ENCODE measurements around the gene CFAP70. TPM values are rescaled to one million over a fixed set of nuclear protein-coding genes. Genes with fewer than 3 reads are reported as not detected.

The CFAP70 gene
- total RNA-seq, 1 experiment from 2014 or later: 1.5 TPM

- intact Hi-C loops (cut with micrococcal nuclease): no loop called here
- Mint-ChIP-seq H3K27ac (ENCODE audit: low read depth, unreplicated experiment) (no peak overlapping the region), H3K4me1 (ENCODE audit: insufficient read depth, unreplicated experiment) (no peaks in the 10 kb centered on the region), H3K36me3 (ENCODE audit: insufficient read depth, unreplicated experiment) (peaks cover 60% of the 10 kb centered on the region), H3K27me3 (ENCODE audit: insufficient read depth, unreplicated experiment) (no peaks in the 10 kb centered on the region), H3K9me3 (ENCODE audit: unreplicated experiment) (no peaks in the 10 kb centered on the region), H3K4me3 (ENCODE audit: unreplicated experiment) (no peak overlapping the region)
- CTCF ChIA-PET: no interaction called here
- POLR2A ChIA-PET: interaction anchor here (0.7 kb wide), 1 partner anchor 655 kb away, joined by 3 read pairs; no protein-coding TSS in a partner anchor
- no peak for DNase-seq (ENCODE audit: unreplicated experiment)
- BruUV-seq (replicated peaks): no TSS peak
- TF ChIP-seq, protein P1, sequence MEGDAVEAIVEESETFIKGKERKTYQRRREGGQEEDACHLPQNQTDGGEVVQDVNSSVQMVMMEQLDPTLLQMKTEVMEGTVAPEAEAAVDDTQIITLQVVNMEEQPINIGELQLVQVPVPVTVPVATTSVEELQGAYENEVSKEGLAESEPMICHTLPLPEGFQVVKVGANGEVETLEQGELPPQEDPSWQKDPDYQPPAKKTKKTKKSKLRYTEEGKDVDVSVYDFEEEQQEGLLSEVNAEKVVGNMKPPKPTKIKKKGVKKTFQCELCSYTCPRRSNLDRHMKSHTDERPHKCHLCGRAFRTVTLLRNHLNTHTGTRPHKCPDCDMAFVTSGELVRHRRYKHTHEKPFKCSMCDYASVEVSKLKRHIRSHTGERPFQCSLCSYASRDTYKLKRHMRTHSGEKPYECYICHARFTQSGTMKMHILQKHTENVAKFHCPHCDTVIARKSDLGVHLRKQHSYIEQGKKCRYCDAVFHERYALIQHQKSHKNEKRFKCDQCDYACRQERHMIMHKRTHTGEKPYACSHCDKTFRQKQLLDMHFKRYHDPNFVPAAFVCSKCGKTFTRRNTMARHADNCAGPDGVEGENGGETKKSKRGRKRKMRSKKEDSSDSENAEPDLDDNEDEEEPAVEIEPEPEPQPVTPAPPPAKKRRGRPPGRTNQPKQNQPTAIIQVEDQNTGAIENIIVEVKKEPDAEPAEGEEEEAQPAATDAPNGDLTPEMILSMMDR (IDR thresholded peaks at IDR 0.05; ENCODE audit: unreplicated experiment): no peak
These were observed 6.3 kb upstream of the CFAP70 start for GRCh38 chr10:73364964-73365363.

DNA sequence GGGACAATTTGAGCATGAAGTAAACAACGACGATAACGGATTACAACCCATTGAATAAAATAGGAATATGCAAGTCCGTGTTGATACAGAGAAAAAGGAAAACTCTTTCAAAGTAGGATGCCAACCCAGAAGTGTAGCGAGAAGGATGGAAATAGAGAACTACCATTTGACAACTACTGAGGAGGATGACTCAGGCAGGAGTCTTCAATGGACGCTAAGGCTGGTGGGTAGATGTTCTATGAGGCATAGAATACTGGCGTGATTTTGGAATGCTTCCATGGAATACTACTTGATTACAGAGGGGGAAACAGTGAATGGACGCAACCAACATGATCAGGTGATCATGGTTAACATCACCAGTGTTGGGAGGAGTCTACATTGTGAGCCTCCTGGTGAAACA, 828 bp upstream of the CFAP70 start:
- H3K9me3 Mint-ChIP-seq (ENCODE audit: unreplicated experiment): no peaks in the 10 kb centered on the region
- no peak overlapping the region for H3K4me3 Mint-ChIP-seq (ENCODE audit: unreplicated experiment)
- no peak overlapping the region for H3K27ac Mint-ChIP-seq (ENCODE audit: low read depth, unreplicated experiment)
- CTCF ChIA-PET: interaction anchor here (0.7 kb wide), 1 partner anchor 51 kb away, joined by 3 read pairs; no protein-coding TSS in a partner anchor
- no TSS peak for BruUV-seq (replicated peaks)
- POLR2A ChIA-PET: interaction anchor here (0.9 to 3.2 kb wide), 11 partner anchors 11 to 136 kb away, joined by 3 to 23 read pairs (median 4); partner anchors contain the start of genes ANXA7, DNAJC9, MRPS16 and PPP3CB
- H3K27me3 Mint-ChIP-seq (ENCODE audit: insufficient read depth, unreplicated experiment): no peaks in the 10 kb centered on the region
- H3K4me1 Mint-ChIP-seq (ENCODE audit: insufficient read depth, unreplicated experiment): peaks cover 11% of the 10 kb centered on the region
- intact Hi-C loops (cut with micrococcal nuclease): no loop called here
- H3K36me3 Mint-ChIP-seq (ENCODE audit: insufficient read depth, unreplicated experiment): peaks cover 7% of the 10 kb centered on the region
- TF ChIP-seq, protein P1 (IDR thresholded peaks at IDR 0.05; ENCODE audit: unreplicated experiment): no peak
- DNase-seq (ENCODE audit: unreplicated experiment): no peak

GRCh38 chr10:73357821-73358220, 843 bp downstream of the CFAP70 start:
- Mint-ChIP-seq H3K27ac (ENCODE audit: low read depth, unreplicated experiment) (peak overlapping the region; percentile 98), H3K9me3 (ENCODE audit: unreplicated experiment) (no peaks in the 10 kb centered on the region), H3K4me1 (ENCODE audit: insufficient read depth, unreplicated experiment) (peaks cover 11% of the 10 kb centered on the region), H3K4me3 (ENCODE audit: unreplicated experiment) (peak overlapping the region; percentile 96), H3K36me3 (ENCODE audit: insufficient read depth, unreplicated experiment) (peaks cover 5% of the 10 kb centered on the region), H3K27me3 (ENCODE audit: insufficient read depth, unreplicated experiment) (no peaks in the 10 kb centered on the region)
- intact Hi-C loops (cut with micrococcal nuclease): loop anchor here (1.0 kb wide), 1 partner anchor 94 kb away; no protein-coding TSS in a partner anchor
- CTCF ChIA-PET: interaction anchor here (0.6 to 1.1 kb wide), 2 partner anchors 13 to 879 kb away, joined by 3 read pairs; no protein-coding TSS in a partner anchor
- POLR2A ChIA-PET: interaction anchor here (0.6 to 3.2 kb wide), 14 partner anchors 9 to 262 kb away, joined by 3 to 23 read pairs (median 8); partner anchors contain the start of genes ANXA7, DNAJC9 and MRPS16
- BruUV-seq (replicated peaks): no TSS peak
- no peak for DNase-seq (ENCODE audit: unreplicated experiment)
- TF ChIP-seq, protein P1 (IDR thresholded peaks at IDR 0.05; ENCODE audit: unreplicated experiment): no peak

- BruUV-seq (replicated peaks): no TSS peak
- no peaks in the 10 kb centered on the region for H3K9me3 Mint-ChIP-seq (ENCODE audit: unreplicated experiment)
These were observed 1.5 kb downstream of the CFAP70 start for GRCh38 chr10:73357166-73357565.

More at GRCh38 chr10:73357166-73357565, 1.5 kb downstream of the CFAP70 start:
- TF ChIP-seq, protein P1 (IDR thresholded peaks at IDR 0.05; ENCODE audit: unreplicated experiment): no peak
- POLR2A ChIA-PET: interaction anchor here (0.6 to 3.2 kb wide), 6 partner anchors 13 to 111 kb away, joined by 4 to 23 read pairs (median 12); partner anchors contain the start of genes ANXA7 and DNAJC9
- no peak for DNase-seq (ENCODE audit: unreplicated experiment)
- Mint-ChIP-seq H3K4me1 (ENCODE audit: insufficient read depth, unreplicated experiment) (peaks cover 11% of the 10 kb centered on the region), H3K27me3 (ENCODE audit: insufficient read depth, unreplicated experiment) (no peaks in the 10 kb centered on the region), H3K27ac (ENCODE audit: low read depth, unreplicated experiment) (peak overlapping the region; percentile 25), H3K36me3 (ENCODE audit: insufficient read depth, unreplicated experiment) (no peaks in the 10 kb centered on the region), H3K4me3 (ENCODE audit: unreplicated experiment) (peak overlapping the region; percentile 96)
- CTCF ChIA-PET: interaction anchor here (0.5 to 1.3 kb wide), 4 partner anchors 9 to 93 kb away, joined by 3 to 4 read pairs (median 3); no protein-coding TSS in a partner anchor
- intact Hi-C loops (cut with micrococcal nuclease): no loop called here

All from MCF 10A (cell line).